H1 (cell line): Measurements from ENCODE around the gene TRAPPC8. TPM values are rescaled to one million over a fixed set of nuclear protein-coding genes. Genes with fewer than 3 reads are reported as not detected.

Source experiments
- CTCF ChIA-PET: fragments of 300-600 bp; sonication (Branson Sonifier 250); formaldehyde crosslinking; loops from one replicate; lab custom pipeline; 2021; ENCODE audit not compliant: partially characterized antibody; lab: Charles Lee
- POLR2A ChIA-PET: fragments of 300-600 bp; sonication (Branson Sonifier 250); formaldehyde crosslinking; loops from one replicate; lab custom pipeline; 2021; ENCODE audit warnings: inconsistent platforms; ENCODE audit not compliant: partially characterized antibody; lab: Charles Lee
- DNase-seq, 2 experiments: peaks; one replicate each; pipeline versions ENCODE4 v3.0.0 to v3.0.0-alpha.2; 2010 to 2022; ENCODE audit warnings: low spot score in 2 of 2, low read depth in 1 of 2, mixed read lengths in 1 of 2
- FAIRE-seq: peaks from 2 replicates; lab custom pipeline; 2011; peaks lifted over from hg19 to GRCh38; lab: Jason Lieb, UNC
- H2AFZ ChIP-seq: 2 replicates; pipeline ENCODE4 v1.8.1; 2012; ENCODE audit warnings: low read length, inconsistent platforms
- H2AK5ac ChIP-seq: 2 replicates; pipeline ENCODE4 v1.6.1; 2013; ENCODE audit warnings: low read depth, low read length
- H2BK120ac ChIP-seq: replicated peaks from 2 replicates; pipeline ENCODE3; 2013; ENCODE audit warnings: low read depth, low read length, inconsistent platforms
- H2BK12ac ChIP-seq: 2 replicates; pipeline ENCODE4 v1.6.1; 2013; ENCODE audit warnings: low read depth, low read length
- H2BK15ac ChIP-seq: 2 replicates; pipeline ENCODE4 v1.6.1; 2013; ENCODE audit warnings: low read length
- H2BK20ac ChIP-seq: 2 replicates; pipeline ENCODE4 v1.6.1; 2013; ENCODE audit warnings: low read length
- H2BK5ac ChIP-seq: 2 replicates; pipeline ENCODE4 v1.6.1; 2013; ENCODE audit warnings: low read depth, low read length
- H3K14ac ChIP-seq: 2 replicates; pipeline ENCODE4 v1.6.1; 2013; ENCODE audit warnings: inconsistent platforms; ENCODE audit not compliant: insufficient read length
- H3K18ac ChIP-seq: 2 replicates; pipeline ENCODE4 v1.6.1; 2013; ENCODE audit warnings: low read length; ENCODE audit errors: extremely low read depth
- H3K23ac ChIP-seq: 2 replicates; pipeline ENCODE4 v1.6.1; 2013; ENCODE audit warnings: inconsistent platforms; ENCODE audit not compliant: insufficient read length
- H3K23me2 ChIP-seq: 2 replicates; pipeline ENCODE4 v1.6.1; 2013; ENCODE audit warnings: low read depth, low read length
- H3K27ac ChIP-seq: 2 replicates; pipeline ENCODE4 v1.6.1; 2011; ENCODE audit warnings: low read depth, low read length, inconsistent platforms
- H3K27me3 ChIP-seq, 4 experiments: replicated peaks in 1 of 4; 1 replicate in 1 of 4; 2 replicates in 3 of 4; pipeline versions ENCODE4 v1.6.1 to v1.8.1; 2011 to 2013; ENCODE audit warnings: low read length in 3 of 4, mild to moderate bottlenecking in 3 of 4, inconsistent platforms in 2 of 4, mixed read lengths in 2 of 4, moderate library complexity in 1 of 4; ENCODE audit not compliant: control insufficient read depth in 3 of 4, insufficient read depth in 3 of 4; ENCODE audit errors: extremely low read depth in 1 of 4
- H3K36me3 ChIP-seq, 4 experiments: 2 replicates each; pipeline versions ENCODE4 v1.6.1 to v1.8.1; 2011 to 2013; ENCODE audit warnings: mild to moderate bottlenecking in 4 of 4, low read length in 3 of 4, moderate library complexity in 2 of 4, control low read depth in 1 of 4, inconsistent platforms in 1 of 4; ENCODE audit not compliant: insufficient read depth in 4 of 4, control insufficient read depth in 2 of 4
- H3K4ac ChIP-seq: replicated peaks from 2 replicates; pipeline ENCODE3; 2013; ENCODE audit warnings: low read length, low read depth, mixed read lengths, inconsistent platforms; ENCODE audit not compliant: insufficient read length
- H3K4me1 ChIP-seq, 4 experiments: replicated peaks in 1 of 4; 1 replicate in 1 of 4; 2 replicates in 3 of 4; pipeline versions ENCODE4 v1.6.1 to v1.8.1; 2011 to 2013; ENCODE audit warnings: low read length in 3 of 4, inconsistent platforms in 2 of 4, mixed read lengths in 1 of 4; ENCODE audit not compliant: insufficient read depth in 4 of 4, control insufficient read depth in 3 of 4
- H3K4me2 ChIP-seq, 2 experiments: 2 replicates each; pipeline versions ENCODE4 v1.6.1 to v1.8.1; 2011 to 2013; ENCODE audit warnings: low read depth in 2 of 2, low read length in 2 of 2, control low read depth in 1 of 2, inconsistent platforms in 1 of 2, mild to moderate bottlenecking in 1 of 2; ENCODE audit not compliant: insufficient read depth in 1 of 2
- H3K4me3 ChIP-seq, 4 experiments: fragments of 200-600, 300-600 bp in 1 of 4; sonication (generic), shearing (Covaris generic), sonication (Bioruptor Twin) in 1 of 4; 2 replicates each; pipeline versions ENCODE4 v1.5.1 to v1.8.1; 2011 to 2016; ENCODE audit warnings: low read length in 4 of 4, low read depth in 3 of 4, control low read depth in 2 of 4, inconsistent platforms in 2 of 4, mild to moderate bottlenecking in 2 of 4, mixed read lengths in 1 of 4, moderate library complexity in 1 of 4; ENCODE audit not compliant: insufficient read depth in 2 of 4; ENCODE audit errors: extremely low read depth in 1 of 4
- H3K56ac ChIP-seq: replicated peaks from 2 replicates; pipeline ENCODE3; 2013; ENCODE audit warnings: low read depth, mild to moderate bottlenecking, mixed read lengths, low read length, inconsistent platforms; ENCODE audit not compliant: insufficient read length
- H3K79me1 ChIP-seq: 2 replicates; pipeline ENCODE4 v1.6.1; 2013; ENCODE audit warnings: low read depth, low read length, control low read depth
- H3K79me2 ChIP-seq, 2 experiments: 2 replicates each; pipeline versions ENCODE4 v1.6.1 to v1.8.1; 2012 to 2013; ENCODE audit warnings: low read length in 2 of 2, mild to moderate bottlenecking in 2 of 2, inconsistent platforms in 1 of 2; ENCODE audit not compliant: insufficient read depth in 2 of 2, control insufficient read depth in 1 of 2
- H3K9ac ChIP-seq, 4 experiments: replicated peaks in 1 of 4; 1 replicate in 1 of 4; 2 replicates in 3 of 4; pipeline versions ENCODE4 v1.6.1 to v1.8.1; 2011 to 2013; ENCODE audit warnings: low read depth in 3 of 4, low read length in 3 of 4, control low read depth in 2 of 4, mild to moderate bottlenecking in 2 of 4, moderate library complexity in 2 of 4, inconsistent platforms in 1 of 4; ENCODE audit errors: extremely low read depth in 1 of 4
- H3K9me3 ChIP-seq, 2 experiments: 2 replicates each; pipeline versions ENCODE4 v1.6.1 to v1.8.1; 2012 to 2013; ENCODE audit warnings: mild to moderate bottlenecking in 2 of 2, moderate library complexity in 2 of 2, control low read depth in 1 of 2, inconsistent platforms in 1 of 2, low read depth in 1 of 2, low read length in 1 of 2, mixed read lengths in 1 of 2; ENCODE audit not compliant: insufficient read depth in 2 of 2
- H4K20me1 ChIP-seq, 2 experiments: replicated peaks in 1 of 2; 2 replicates each; pipeline versions ENCODE3 to v1.8.1; 2011 to 2013; ENCODE audit warnings: inconsistent platforms in 2 of 2, low read length in 2 of 2, mild to moderate bottlenecking in 1 of 2; ENCODE audit not compliant: insufficient read depth in 2 of 2, control insufficient read depth in 1 of 2
- H4K5ac ChIP-seq: 2 replicates; pipeline ENCODE4 v1.6.1; 2013; ENCODE audit warnings: low read length, low read depth, mixed read lengths, inconsistent platforms; ENCODE audit not compliant: insufficient read length
- H4K8ac ChIP-seq: 2 replicates; pipeline ENCODE4 v1.8.0; 2013; ENCODE audit warnings: mild to moderate bottlenecking, moderate library complexity, low read length, inconsistent platforms; ENCODE audit not compliant: insufficient read depth; ENCODE audit errors: extremely low read depth
- H4K91ac ChIP-seq: replicated peaks from 2 replicates; pipeline ENCODE3; 2013; ENCODE audit warnings: low read length, mixed read lengths, inconsistent platforms; ENCODE audit not compliant: insufficient read length
- CBX5 ChIP-seq: fragments of 300-800, 300-1000 bp; sonication (generic); IDR thresholded peaks from 2 replicates; pipeline ENCODE4 v1.7.1; 2016; ENCODE audit warnings: antibody characterized with exemption, low read length, low read depth
- CBX8 ChIP-seq: fragments of 300-800, 300-1000 bp; sonication (generic); IDR thresholded peaks from 2 replicates; pipeline ENCODE4 v1.7.1; 2016; ENCODE audit warnings: low read depth, low read length, borderline replicate concordance
- CHD2 ChIP-seq: IDR thresholded peaks from 2 replicates; pipeline ENCODE4 v1.6.1; 2012; ENCODE audit warnings: low read length, improper control_type of control experiment
- HDAC2 ChIP-seq, 2 experiments: fragments of 300-600 bp in 1 of 2; sonication (generic) in 1 of 2; IDR thresholded peaks; 2 replicates each; pipeline ENCODE4 v1.6.1; 2011 to 2012; ENCODE audit warnings: low read depth in 2 of 2, low read length in 2 of 2, mild to moderate bottlenecking in 2 of 2, moderate library complexity in 2 of 2, borderline replicate concordance in 1 of 2, inconsistent platforms in 1 of 2
- JUN ChIP-seq: IDR thresholded peaks from 2 replicates; pipeline ENCODE4 v1.6.1; 2011; ENCODE audit warnings: low read depth, mild to moderate bottlenecking, improper control_type of control experiment, low read length
- KDM4A ChIP-seq: IDR thresholded peaks from one replicate; pipeline ENCODE4 v1.7.1; 2012; ENCODE audit warnings: low read depth, mild to moderate bottlenecking, moderate library complexity, low read length, inconsistent platforms; ENCODE audit not compliant: severe bottlenecking
- NANOG ChIP-seq: IDR thresholded peaks from 2 replicates; pipeline ENCODE4 v1.6.1; 2011; ENCODE audit warnings: low read length, low read depth, mild to moderate bottlenecking, inconsistent platforms; ENCODE audit not compliant: insufficient read depth, poor library complexity, severe bottlenecking
- POLR2AphosphoS5 ChIP-seq: IDR thresholded peaks from 2 replicates; pipeline ENCODE4 v1.6.1; 2011; ENCODE audit warnings: low read depth, low read length
- RXRA ChIP-seq: IDR thresholded peaks from 2 replicates; pipeline ENCODE4 v1.6.1; 2011; ENCODE audit warnings: low read depth, mild to moderate bottlenecking, low read length, moderate library complexity; ENCODE audit not compliant: insufficient read depth
- SIRT6 ChIP-seq: IDR thresholded peaks from one replicate; pipeline ENCODE4 v1.7.1; 2012; ENCODE audit warnings: low read length, inconsistent platforms
- SIX5 ChIP-seq: IDR thresholded peaks from 2 replicates; pipeline ENCODE4 v1.6.1; 2011; ENCODE audit warnings: mild to moderate bottlenecking, low read depth, low read length
- SP2 ChIP-seq: IDR thresholded peaks from 2 replicates; pipeline ENCODE4 v1.6.1; 2012; ENCODE audit warnings: mild to moderate bottlenecking, low read length, inconsistent platforms
- USF2 ChIP-seq: IDR thresholded peaks from 2 replicates; pipeline ENCODE4 v1.6.1; 2011; ENCODE audit warnings: low read length, improper control_type of control experiment
- WGBS, 2 experiments: shearing (Covaris generic) in 1 of 2; methylation state at CpG; one replicate each; pipeline versions ENCODE4 v1.1.6 to v1.1.7; 2013 to 2015; ENCODE audit warnings: low lambda C conversion rate in 2 of 2, mixed read lengths in 2 of 2, inconsistent platforms in 1 of 2, low coverage in 1 of 2, missing lambda C conversion rate in 1 of 2; ENCODE audit not compliant: insufficient replicate concordance in 2 of 2, insufficient coverage in 1 of 2, insufficient read length in 1 of 2; ENCODE audit errors: extremely low coverage in 1 of 2, missing lambda C conversion rate in 1 of 2; 5-methylcytosine and 5-hydroxymethylcytosine counted together
- polyA plus RNA-seq, 7 experiments: library from polyadenylated mRNA; depleted of rRNA in 3 of 7; stranded (reverse) in 5 of 7; unstranded in 2 of 7; fragments of >200 nt in 5 of 7; fragments of 200-250 nt in 2 of 7; gene quantifications; 1 replicate in 5 of 7; 2 replicates in 1 of 7; 4 replicates in 1 of 7; pipeline versions ENCODE4 v1.2.1 to v1.2.3, GENCODE V29; 2011 to 2013; ENCODE audit warnings: missing spikeins in 2 of 7, mixed read lengths in 2 of 7
- total RNA-seq: library from RNA; stranded (reverse); fragmentation: NEBNext Ultra II Directional; extraction: Animal tissue kit (Norgen Biotek cat#: 25700); gene quantifications from 2 replicates; pipeline ENCODE4 v1.2.1, GENCODE V29; 2021

The TRAPPC8 gene
- total and polyA plus RNA-seq, 2 of the 8 experiments (the other 6 are each of a cell fraction or from before 2014, with no cell fraction given): 43.6 to 56.5 TPM

- H3K14ac ChIP-seq: no peak overlapping the region
- H3K56ac ChIP-seq: no peak overlapping the region
- H3K27me3 ChIP-seq: no peaks in the 10 kb centered on the region
- H3K4me3 ChIP-seq: no peak overlapping the region
- no peak overlapping the region for H3K27ac ChIP-seq
- no peak overlapping the region for H2BK12ac ChIP-seq
- WGBS, 2 experiments: 94% methylated on average over 3 of the region's 3 CpGs; no CpG with 5 or more reads in 1 of the 2 experiments
- ChIA-PET POLR2A (no interaction called here), CTCF (interaction anchor here (1.1 to 1.3 kb wide), 2 partner anchors 12 to 86 kb away, joined by 5 to 7 read pairs; no protein-coding TSS in a partner anchor)
- no peaks in the 10 kb centered on the region for H4K20me1 ChIP-seq
- no peaks in the 10 kb centered on the region for H3K79me1 ChIP-seq
- H2BK120ac ChIP-seq: no peak overlapping the region
- no peak overlapping the region for H3K23ac ChIP-seq
- no peak overlapping the region for H4K8ac ChIP-seq
- FAIRE-seq: no peak
- no peak overlapping the region for H3K9ac ChIP-seq
- H2BK15ac ChIP-seq: no peak overlapping the region
- H3K36me3 ChIP-seq: peaks cover 0 to 30% (median 15%) of the 10 kb centered on the region in 4 experiments; a peak in 6 of 8 replicates
- no peaks in the 10 kb centered on the region; a peak in 1 of 4 replicates for H3K79me2 ChIP-seq
- no peak overlapping the region for H2BK20ac ChIP-seq
- no peaks in the 10 kb centered on the region for H3K4me1 ChIP-seq
- no peak overlapping the region for H3K18ac ChIP-seq
- H2AFZ ChIP-seq: no peak overlapping the region
- H3K9me3 ChIP-seq: no peaks in the 10 kb centered on the region
- H2AK5ac ChIP-seq: no peak overlapping the region
- no peak overlapping the region for H3K4ac ChIP-seq
- H4K91ac ChIP-seq: no peak overlapping the region
- H4K5ac ChIP-seq: no peak overlapping the region
- no peak for DNase-seq
- H2BK5ac ChIP-seq: no peak overlapping the region
- no peak overlapping the region for H3K4me2 ChIP-seq
- H3K23me2 ChIP-seq: no peaks in the 10 kb centered on the region
- TF ChIP-seq SP2 (no peak), POLR2AphosphoS5 (no peak), RXRA (no peak), KDM4A (no peak), USF2 (no peak), CBX5 (no peak), SIRT6 (no peak), NANOG (no peak), SIX5 (no peak), CHD2 (no peak), CBX8 (no peak), JUN (no peak), HDAC2 (IDR thresholded peaks at IDR 0.05; ENCODE audit: borderline replicate concordance in 1 of 2, low read depth in 2 of 2, low read length in 2 of 2) (no peak)
These were observed 51.4 kb downstream of the TRAPPC8 start for GRCh38 chr18:31891566-31891965.
